OCI-LY1 (cell line): Measurements from ENCODE around the gene COL15A1.

Experiments used
- EZH2 ChIP-seq: fragments of 200-600 bp; sonication (generic), shearing (Covaris generic); IDR thresholded peaks from 2 replicates; pipeline ENCODE4 v1.8.0; 2017; ENCODE audit warnings: borderline replicate concordance, mixed run types, mild to moderate bottlenecking, antibody characterized with exemption, low read length, moderate library complexity, mixed read lengths
- TF ChIP-seq, protein P1 (sequence below): fragments of 200-600 bp; sonication (generic), shearing (Covaris generic); IDR thresholded peaks from 2 replicates; pipeline ENCODE4 v1.5.1; 2017; ENCODE audit warnings: mild to moderate bottlenecking, antibody characterized with exemption, low read length, moderate library complexity, mixed read lengths

DNA sequence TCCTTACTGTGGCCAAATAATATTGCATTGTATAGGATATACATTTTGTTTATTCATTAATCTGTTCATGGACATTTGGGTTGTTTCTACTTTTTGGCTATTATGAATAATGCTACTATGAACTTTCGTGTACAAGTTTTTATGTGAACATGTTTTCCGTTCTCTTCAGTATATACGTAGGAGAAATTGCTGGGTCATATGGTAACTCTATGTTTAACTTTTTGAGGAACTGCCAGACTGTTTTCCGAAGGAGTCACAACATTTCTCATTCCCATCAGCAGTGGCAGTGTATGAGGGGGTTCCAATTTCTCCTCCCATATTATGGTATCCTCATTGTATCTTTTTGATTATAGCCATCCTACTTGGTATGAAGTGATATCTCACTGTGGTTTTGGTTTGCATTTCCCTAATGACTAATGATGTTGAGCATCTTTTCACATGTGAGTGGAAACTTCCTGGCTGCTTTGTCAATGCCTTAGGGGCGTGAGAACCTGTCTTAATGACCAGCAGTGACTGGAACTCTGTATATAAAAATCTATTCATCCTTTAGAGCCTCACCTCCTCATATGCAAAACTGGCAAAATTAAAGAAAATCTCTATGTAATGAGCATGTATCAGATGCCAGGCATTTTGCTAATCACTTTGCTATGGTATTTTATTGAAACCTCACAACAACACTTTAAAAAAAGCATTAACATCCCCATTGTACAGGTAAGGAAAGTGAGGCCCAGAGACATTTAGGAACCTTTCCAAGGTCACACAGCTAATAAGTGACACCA, 113.4 kb downstream of the COL15A1 start:
- TF ChIP-seq EZH2: no peak
- TF ChIP-seq, protein P1, sequence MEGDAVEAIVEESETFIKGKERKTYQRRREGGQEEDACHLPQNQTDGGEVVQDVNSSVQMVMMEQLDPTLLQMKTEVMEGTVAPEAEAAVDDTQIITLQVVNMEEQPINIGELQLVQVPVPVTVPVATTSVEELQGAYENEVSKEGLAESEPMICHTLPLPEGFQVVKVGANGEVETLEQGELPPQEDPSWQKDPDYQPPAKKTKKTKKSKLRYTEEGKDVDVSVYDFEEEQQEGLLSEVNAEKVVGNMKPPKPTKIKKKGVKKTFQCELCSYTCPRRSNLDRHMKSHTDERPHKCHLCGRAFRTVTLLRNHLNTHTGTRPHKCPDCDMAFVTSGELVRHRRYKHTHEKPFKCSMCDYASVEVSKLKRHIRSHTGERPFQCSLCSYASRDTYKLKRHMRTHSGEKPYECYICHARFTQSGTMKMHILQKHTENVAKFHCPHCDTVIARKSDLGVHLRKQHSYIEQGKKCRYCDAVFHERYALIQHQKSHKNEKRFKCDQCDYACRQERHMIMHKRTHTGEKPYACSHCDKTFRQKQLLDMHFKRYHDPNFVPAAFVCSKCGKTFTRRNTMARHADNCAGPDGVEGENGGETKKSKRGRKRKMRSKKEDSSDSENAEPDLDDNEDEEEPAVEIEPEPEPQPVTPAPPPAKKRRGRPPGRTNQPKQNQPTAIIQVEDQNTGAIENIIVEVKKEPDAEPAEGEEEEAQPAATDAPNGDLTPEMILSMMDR: no peak
